Peyer's patch (tissue), 4 donors: Measurements from ENCODE around the gene GRHPR. TPM values are rescaled to one million over a fixed set of nuclear protein-coding genes. Genes with fewer than 3 reads are reported as not detected.

Source experiments
- DNase-seq, 3 donors: peaks; one replicate each; pipeline ENCODE4 v3.0.0-alpha.2; 2017 to 2019
- H3K27ac ChIP-seq, 4 donors: fragments of 200-600 bp; sonication (generic); one replicate each; pipeline ENCODE4 v1.5.1; 2016 to 2019
- H3K27me3 ChIP-seq, 2 donors: fragments of 200-600 bp; sonication (generic); one replicate each; pipeline ENCODE4 v1.5.1; 2019
- H3K36me3 ChIP-seq, 3 donors: fragments of 200-600 bp; sonication (generic); one replicate each; pipeline ENCODE4 v1.5.1; 2016 to 2019
- H3K4me1 ChIP-seq, 4 donors: fragments of 200-600 bp; sonication (generic); one replicate each; pipeline ENCODE4 v1.5.1; 2016 to 2019
- H3K4me3 ChIP-seq, 4 donors: fragments of 200-600 bp; sonication (generic); 1 replicate in 3 of 4; 2 replicates in 1 of 4; pipeline ENCODE4 v1.5.1; 2016 to 2019; ENCODE audit warnings: mild to moderate bottlenecking in 1 of 4
- H3K9me3 ChIP-seq, 4 donors: fragments of 200-600 bp; sonication (generic); one replicate each; pipeline ENCODE4 v1.5.1; 2016 to 2019; ENCODE audit warnings: mild to moderate bottlenecking in 1 of 4
- POLR2A ChIP-seq, 2 donors: fragments of 450-650 bp; IDR thresholded peaks; one replicate each; pipeline ENCODE4 v1.5.1; 2017; ENCODE audit warnings: antibody characterized with exemption in 2 of 2, mild to moderate bottlenecking in 2 of 2, moderate library complexity in 2 of 2
- total RNA-seq, 4 donors: library from RNA; depleted of rRNA; stranded (reverse); fragments of >200 nt; gene quantifications; one replicate each; pipeline ENCODE4 v1.1.0, GENCODE V29; 2016
- TF ChIP-seq, protein P1 (sequence below), 6 experiments: fragments of 450-650 bp in 4 of 6; fragments of 200-600 bp in 2 of 6; sonication (generic) in 1 of 6; IDR thresholded peaks; one replicate each; pipeline ENCODE4 v1.5.1; 2017 to 2019; ENCODE audit warnings: antibody characterized with exemption in 6 of 6, mild to moderate bottlenecking in 3 of 6, moderate library complexity in 1 of 6

The GRHPR gene
- total RNA-seq, 4 donors from 2014 or later: 99.0 to 141 (median 114) TPM

DNA sequence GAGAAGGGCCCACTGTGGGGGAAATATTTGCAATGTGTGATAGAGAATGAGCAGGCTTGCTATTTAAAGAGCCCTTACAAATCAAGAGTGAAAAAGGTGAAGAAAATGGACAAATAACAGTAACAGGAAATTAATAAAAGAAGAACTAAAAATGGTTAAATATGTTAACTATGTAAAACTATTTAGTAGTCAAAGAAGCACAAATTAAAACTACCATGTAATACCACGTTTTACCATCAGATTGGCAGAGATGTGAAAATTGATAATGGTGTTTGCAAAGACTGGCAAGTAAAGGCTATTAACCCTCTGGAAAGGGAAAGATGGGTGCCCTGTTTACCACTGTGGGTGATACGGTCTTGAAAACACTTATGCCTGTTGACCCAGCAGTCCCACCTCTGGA is 23.2 kb upstream of the GRHPR start:
- H3K27me3 ChIP-seq: no peaks in the 10 kb centered on the region
- no peaks in the 10 kb centered on the region for H3K36me3 ChIP-seq
- H3K4me3 ChIP-seq: no peak overlapping the region
- no peak for DNase-seq
- no peak overlapping the region for H3K27ac ChIP-seq
- H3K4me1 ChIP-seq: no peaks in the 10 kb centered on the region
- H3K9me3 ChIP-seq: no peaks in the 10 kb centered on the region
- TF ChIP-seq, protein P1, sequence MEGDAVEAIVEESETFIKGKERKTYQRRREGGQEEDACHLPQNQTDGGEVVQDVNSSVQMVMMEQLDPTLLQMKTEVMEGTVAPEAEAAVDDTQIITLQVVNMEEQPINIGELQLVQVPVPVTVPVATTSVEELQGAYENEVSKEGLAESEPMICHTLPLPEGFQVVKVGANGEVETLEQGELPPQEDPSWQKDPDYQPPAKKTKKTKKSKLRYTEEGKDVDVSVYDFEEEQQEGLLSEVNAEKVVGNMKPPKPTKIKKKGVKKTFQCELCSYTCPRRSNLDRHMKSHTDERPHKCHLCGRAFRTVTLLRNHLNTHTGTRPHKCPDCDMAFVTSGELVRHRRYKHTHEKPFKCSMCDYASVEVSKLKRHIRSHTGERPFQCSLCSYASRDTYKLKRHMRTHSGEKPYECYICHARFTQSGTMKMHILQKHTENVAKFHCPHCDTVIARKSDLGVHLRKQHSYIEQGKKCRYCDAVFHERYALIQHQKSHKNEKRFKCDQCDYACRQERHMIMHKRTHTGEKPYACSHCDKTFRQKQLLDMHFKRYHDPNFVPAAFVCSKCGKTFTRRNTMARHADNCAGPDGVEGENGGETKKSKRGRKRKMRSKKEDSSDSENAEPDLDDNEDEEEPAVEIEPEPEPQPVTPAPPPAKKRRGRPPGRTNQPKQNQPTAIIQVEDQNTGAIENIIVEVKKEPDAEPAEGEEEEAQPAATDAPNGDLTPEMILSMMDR (IDR thresholded peaks at IDR 0.05): no peak
- no peak for TF ChIP-seq POLR2A (IDR thresholded peaks at IDR 0.05)

DNA sequence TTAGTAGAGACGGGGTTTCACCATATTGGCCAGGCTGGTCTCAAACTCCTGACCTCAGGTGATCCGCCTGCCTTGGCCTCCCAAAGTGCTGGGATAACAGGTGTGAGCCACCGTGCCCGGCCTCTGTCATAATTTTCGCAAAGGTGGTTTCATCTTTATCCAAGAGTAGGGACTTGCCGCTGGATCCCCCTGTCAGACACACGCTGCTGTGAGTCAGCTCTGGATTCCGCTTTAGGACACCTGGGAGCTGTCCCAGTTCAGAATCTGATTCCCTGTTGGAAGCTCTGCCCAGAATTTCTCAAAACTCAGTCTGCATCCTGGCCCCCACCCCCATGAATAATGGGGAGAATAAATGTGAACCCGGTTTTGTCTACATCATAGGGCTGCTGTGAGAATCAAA is 17.9 kb upstream of the GRHPR start:
- no peaks in the 10 kb centered on the region for H3K27me3 ChIP-seq
- H3K4me1 ChIP-seq: peaks cover 0 to 6% (median 0%) of the 10 kb centered on the region in 4 donors
- no peaks in the 10 kb centered on the region for H3K36me3 ChIP-seq
- H3K27ac ChIP-seq: no peak overlapping the region
- TF ChIP-seq, protein P1 (IDR thresholded peaks at IDR 0.05): no peak
- no peak for TF ChIP-seq POLR2A (IDR thresholded peaks at IDR 0.05)
- DNase-seq: no peak
- no peak overlapping the region for H3K4me3 ChIP-seq
- no peaks in the 10 kb centered on the region for H3K9me3 ChIP-seq

DNA sequence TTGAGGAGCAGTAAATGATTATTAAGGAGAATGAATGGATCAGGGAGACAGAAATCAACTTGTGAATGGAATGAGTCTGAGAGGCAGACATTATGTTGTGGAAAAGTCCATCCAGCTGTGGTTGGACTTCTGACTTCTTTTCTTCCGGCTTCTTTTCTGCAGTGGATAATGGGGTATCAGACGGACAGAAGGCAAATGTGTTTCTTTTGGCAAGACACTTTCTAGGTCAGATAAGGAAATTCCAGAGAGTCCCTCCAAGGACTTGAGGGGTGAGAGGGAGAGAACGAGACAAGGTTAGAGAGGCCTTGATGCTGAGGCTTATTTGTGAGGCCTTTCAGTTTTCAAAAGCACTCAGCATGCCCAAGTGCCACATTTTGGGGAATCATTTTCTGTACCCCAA is 17.1 kb upstream of the GRHPR start:
- DNase-seq: no peak
- Histone ChIP-seq H3K9me3 (no peaks in the 10 kb centered on the region), H3K4me1 (peaks cover 0 to 7% (median 0%) of the 10 kb centered on the region in 4 donors), H3K36me3 (no peaks in the 10 kb centered on the region), H3K27me3 (no peaks in the 10 kb centered on the region), H3K27ac (no peak overlapping the region), H3K4me3 (no peak overlapping the region)
- no peak for TF ChIP-seq POLR2A (IDR thresholded peaks at IDR 0.05)
- TF ChIP-seq, protein P1 (IDR thresholded peaks at IDR 0.05): no peak

DNA sequence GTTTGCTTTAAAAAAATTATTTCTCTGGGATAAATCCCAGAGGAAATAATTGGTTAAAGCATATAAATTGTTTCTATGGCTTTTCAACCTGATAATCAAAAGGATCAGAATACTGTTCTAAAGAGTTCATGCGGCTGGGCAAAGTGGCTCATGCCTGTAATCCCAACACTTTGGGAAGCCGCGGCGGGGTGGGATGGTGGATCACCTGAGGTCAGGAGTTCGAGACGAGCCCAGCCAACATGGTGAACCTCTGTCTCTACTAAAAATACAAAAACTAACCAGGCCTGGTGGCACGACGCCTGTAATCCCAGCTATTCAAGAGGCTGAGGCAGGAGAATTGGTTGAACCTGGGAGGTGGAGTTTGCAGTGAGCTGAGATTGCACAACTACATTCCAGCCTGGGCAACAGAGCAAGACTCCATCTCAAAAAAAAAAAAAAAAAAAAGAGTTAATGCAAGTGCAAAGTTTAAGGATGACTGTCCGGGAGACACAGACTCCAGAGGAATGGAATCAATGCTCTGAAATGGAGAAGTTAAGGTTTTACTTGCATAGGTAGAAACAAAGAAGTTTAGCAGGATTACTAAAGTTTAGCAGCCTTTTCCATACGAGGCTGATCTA is 16.6 kb upstream of the GRHPR start:
- Histone ChIP-seq H3K4me3 (no peak overlapping the region), H3K27me3 (no peaks in the 10 kb centered on the region), H3K36me3 (no peaks in the 10 kb centered on the region), H3K4me1 (peaks cover 0 to 7% (median 0%) of the 10 kb centered on the region in 4 donors), H3K27ac (no peak overlapping the region), H3K9me3 (no peaks in the 10 kb centered on the region)
- TF ChIP-seq POLR2A (IDR thresholded peaks at IDR 0.05): no peak
- TF ChIP-seq, protein P1 (IDR thresholded peaks at IDR 0.05): no peak
- DNase-seq: no peak

DNA sequence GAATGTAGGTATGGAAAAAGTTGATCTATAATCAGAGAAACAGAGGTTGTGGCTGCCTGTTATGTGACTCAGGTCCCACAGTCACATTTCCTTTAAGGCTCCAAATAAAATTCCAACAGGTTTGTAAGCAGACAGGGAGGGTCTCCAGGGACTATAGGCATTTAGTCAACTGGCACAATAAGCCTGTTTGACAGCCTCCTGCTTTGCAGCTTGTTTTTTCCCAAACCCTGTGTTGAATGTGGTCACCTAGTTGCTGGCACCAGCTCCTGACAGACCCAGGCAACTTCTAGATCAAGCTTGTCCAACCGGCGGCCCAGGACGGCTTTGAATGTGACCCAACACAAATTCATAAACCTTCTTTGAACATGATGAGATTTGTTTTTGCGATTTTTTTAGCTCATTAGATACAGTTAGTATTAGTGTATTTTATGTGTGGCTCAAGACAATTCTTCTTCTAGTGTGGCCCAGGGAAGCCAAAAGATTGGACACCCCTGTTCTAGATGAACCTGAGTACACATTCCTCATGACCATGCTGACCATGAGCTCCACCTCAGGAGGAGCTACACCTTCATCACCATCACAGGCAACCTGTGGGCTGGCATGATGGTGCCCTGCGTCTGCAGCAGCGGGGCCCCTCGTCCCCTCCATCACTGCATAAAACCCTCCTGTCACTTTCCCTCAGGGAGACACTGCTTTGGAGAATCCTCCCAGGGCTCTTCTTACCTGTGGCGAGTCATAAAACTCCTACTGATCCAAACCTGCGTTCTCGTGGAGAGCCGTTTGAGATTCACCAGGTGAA is 15.7 kb upstream of the GRHPR start:
- no peak overlapping the region for H3K4me3 ChIP-seq
- H3K4me1 ChIP-seq: peaks cover 0 to 12% (median 0%) of the 10 kb centered on the region in 4 donors
- H3K27ac ChIP-seq: no peak overlapping the region
- H3K27me3 ChIP-seq: no peaks in the 10 kb centered on the region
- no peak for DNase-seq
- no peak for TF ChIP-seq POLR2A (IDR thresholded peaks at IDR 0.05)
- no peaks in the 10 kb centered on the region for H3K9me3 ChIP-seq
- H3K36me3 ChIP-seq: no peaks in the 10 kb centered on the region

DNA sequence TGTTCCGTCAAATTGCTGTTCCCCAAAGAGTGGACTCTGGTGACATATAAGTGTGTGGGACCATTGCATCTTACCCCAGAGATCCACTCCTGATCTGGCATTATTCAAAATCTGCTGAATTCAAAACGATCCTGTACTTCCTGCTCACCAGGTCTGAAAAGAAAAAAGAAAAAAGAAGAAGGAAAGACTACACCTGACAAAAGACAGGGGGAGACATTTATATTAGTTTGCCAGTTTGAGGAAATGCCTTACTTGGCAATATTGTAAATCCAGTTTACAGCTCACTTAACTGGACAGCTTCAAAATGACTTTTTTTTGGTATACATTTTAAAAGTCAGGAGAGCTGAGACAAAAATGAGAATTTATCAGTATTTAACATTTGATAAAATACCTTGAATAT is 15.0 kb upstream of the GRHPR start:
- Histone ChIP-seq H3K36me3 (no peaks in the 10 kb centered on the region), H3K4me1 (peaks cover 0 to 15% (median 0%) of the 10 kb centered on the region in 4 donors), H3K4me3 (no peak overlapping the region), H3K27ac (no peak overlapping the region), H3K9me3 (no peaks in the 10 kb centered on the region), H3K27me3 (no peaks in the 10 kb centered on the region)
- no peak for DNase-seq
- TF ChIP-seq POLR2A (IDR thresholded peaks at IDR 0.05): no peak
- TF ChIP-seq, protein P1 (IDR thresholded peaks at IDR 0.05): peak in 4 of 6 experiments; percentile 9 to 22 (median 16)
